H9 (cell line): ENCODE data around the gene CFDP1. TPM values are rescaled to one million over a fixed set of nuclear protein-coding genes. Genes with fewer than 3 reads are reported as not detected.

Experiments used
- DNase-seq: peaks from one replicate; pipeline ENCODE4 v3.0.0-alpha.2; 2017
- H2AFZ ChIP-seq: one replicate; pipeline ENCODE4 v1.6.1; 2013; ENCODE audit warnings: mild to moderate bottlenecking, low read length, control low read depth, moderate library complexity
- H2AK5ac ChIP-seq: 2 replicates; pipeline ENCODE4 v1.6.1; 2013; ENCODE audit warnings: low read length, control low read depth, mixed read lengths; ENCODE audit not compliant: insufficient read length
- H2BK120ac ChIP-seq: one replicate; pipeline ENCODE4 v1.6.1; 2013; ENCODE audit warnings: low read depth, mild to moderate bottlenecking, low read length, control low read depth, inconsistent platforms; ENCODE audit not compliant: poor library complexity, severe bottlenecking
- H2BK12ac ChIP-seq: 2 replicates; pipeline ENCODE4 v1.6.1; 2013; ENCODE audit warnings: low read length, control low read depth, mixed read lengths, low read depth; ENCODE audit not compliant: insufficient read length
- H2BK15ac ChIP-seq: 2 replicates; pipeline ENCODE4 v1.6.1; 2013; ENCODE audit warnings: low read depth, low read length, control low read depth
- H2BK20ac ChIP-seq: one replicate; pipeline ENCODE4 v1.6.1; 2013; ENCODE audit warnings: low read depth, mild to moderate bottlenecking, low read length, control low read depth, inconsistent platforms; ENCODE audit not compliant: poor library complexity, severe bottlenecking
- H2BK5ac ChIP-seq: 2 replicates; pipeline ENCODE4 v1.6.1; 2013; ENCODE audit warnings: low read length, control low read depth, mixed read lengths; ENCODE audit not compliant: insufficient read length
- H3K14ac ChIP-seq: 2 replicates; pipeline ENCODE4 v1.6.1; 2013; ENCODE audit warnings: low read length, control low read depth; ENCODE audit not compliant: insufficient read depth
- H3K18ac ChIP-seq: 2 replicates; pipeline ENCODE4 v1.6.1; 2013; ENCODE audit warnings: low read depth, mild to moderate bottlenecking, mixed read lengths, low read length, control low read depth; ENCODE audit not compliant: insufficient read length
- H3K23ac ChIP-seq: 2 replicates; pipeline ENCODE4 v1.6.1; 2013; ENCODE audit warnings: low read length, control low read depth, mixed read lengths, low read depth; ENCODE audit not compliant: insufficient read length
- H3K23me2 ChIP-seq: 2 replicates; pipeline ENCODE4 v1.6.1; 2013; ENCODE audit warnings: low read depth, mild to moderate bottlenecking, mixed read lengths, low read length, control low read depth; ENCODE audit not compliant: insufficient read length, poor library complexity, severe bottlenecking
- H3K27ac ChIP-seq: 2 replicates; pipeline ENCODE4 v1.5.1; 2013; ENCODE audit warnings: low read length, control low read depth, mixed read lengths, low read depth; ENCODE audit not compliant: insufficient read length
- H3K27me3 ChIP-seq: 2 replicates; pipeline ENCODE4 v1.6.1; 2013; ENCODE audit warnings: low read length, control low read depth, inconsistent platforms; ENCODE audit not compliant: insufficient read depth
- H3K4ac ChIP-seq: 2 replicates; pipeline ENCODE4 v1.6.1; 2013; ENCODE audit warnings: low read depth, mild to moderate bottlenecking, control low read depth, inconsistent platforms, low read length, moderate library complexity
- H3K4me1 ChIP-seq: 2 replicates; pipeline ENCODE4 v1.6.1; 2013; ENCODE audit warnings: low read length, control low read depth, inconsistent platforms; ENCODE audit not compliant: insufficient read depth
- H3K4me2 ChIP-seq: 2 replicates; pipeline ENCODE4 v1.6.1; 2013; ENCODE audit warnings: low read length, control low read depth, mixed read lengths; ENCODE audit not compliant: insufficient read length, insufficient read depth
- H3K56ac ChIP-seq: 2 replicates; pipeline ENCODE4 v1.6.1; 2013; ENCODE audit warnings: low read depth, mild to moderate bottlenecking, mixed read lengths, low read length, control low read depth; ENCODE audit not compliant: insufficient read length
- H3K79me1 ChIP-seq: 2 replicates; pipeline ENCODE4 v1.6.1; 2013; ENCODE audit warnings: low read depth, mild to moderate bottlenecking, moderate library complexity, low read length, control low read depth, inconsistent platforms; ENCODE audit not compliant: insufficient read depth, poor library complexity, severe bottlenecking
- H3K79me2 ChIP-seq: 2 replicates; pipeline ENCODE4 v1.6.1; 2013; ENCODE audit warnings: low read length, control low read depth, inconsistent platforms; ENCODE audit not compliant: insufficient read depth
- H3K9ac ChIP-seq: 2 replicates; pipeline ENCODE4 v1.6.1; 2013; ENCODE audit warnings: low read length, control low read depth, mixed read lengths; ENCODE audit not compliant: insufficient read length; ENCODE audit errors: extremely low read depth
- H3K9me3 ChIP-seq: one replicate; pipeline ENCODE4 v1.6.1; 2013; ENCODE audit warnings: low read depth, low read length, inconsistent platforms; ENCODE audit not compliant: control insufficient read depth
- H3T11ph ChIP-seq: one replicate; pipeline ENCODE4 v1.6.1; 2013; ENCODE audit warnings: mild to moderate bottlenecking, low read length, control low read depth, inconsistent platforms
- H4K20me1 ChIP-seq: one replicate; pipeline ENCODE4 v1.6.1; 2013; ENCODE audit not compliant: control insufficient read depth, insufficient read length, insufficient read depth
- H4K5ac ChIP-seq: 2 replicates; pipeline ENCODE4 v1.6.1; 2013; ENCODE audit warnings: low read depth, mild to moderate bottlenecking, mixed read lengths, low read length, control low read depth; ENCODE audit not compliant: insufficient read length
- H4K8ac ChIP-seq: replicated peaks from 2 replicates; pipeline ENCODE4 v1.6.1; 2013; ENCODE audit warnings: low read length, control low read depth, mixed read lengths, low read depth; ENCODE audit not compliant: insufficient read length
- H4K91ac ChIP-seq: 2 replicates; pipeline ENCODE4 v1.6.1; 2013; ENCODE audit warnings: low read depth, mild to moderate bottlenecking, moderate library complexity, mixed read lengths, low read length, control low read depth; ENCODE audit not compliant: insufficient read length
- H3K27ac Mint-ChIP-seq, 3 experiments: 2 replicates in 2 of 3; 3 replicates in 1 of 3; pipeline ENCODE4 v1.8.0; 2020 to 2021; ENCODE audit warnings: mixed read lengths in 3 of 3, mild to moderate bottlenecking in 1 of 3, moderate library complexity in 1 of 3
- H3K27me3 Mint-ChIP-seq: 2 replicates; pipeline ENCODE4 v1.8.0; 2021; ENCODE audit warnings: low read depth, mild to moderate bottlenecking, moderate library complexity, mixed read lengths
- H3K36me3 Mint-ChIP-seq, 3 experiments: 2 replicates in 2 of 3; 3 replicates in 1 of 3; pipeline ENCODE4 v1.8.0; 2020 to 2021; ENCODE audit warnings: low read depth in 3 of 3, mixed read lengths in 3 of 3; ENCODE audit not compliant: insufficient read depth in 1 of 3
- H3K4me1 Mint-ChIP-seq, 2 experiments: 2 replicates each; pipeline ENCODE4 v1.8.0; 2020; ENCODE audit warnings: mixed read lengths in 2 of 2
- H3K4me3 Mint-ChIP-seq, 2 experiments: 2 replicates in 1 of 2; 3 replicates in 1 of 2; pipeline ENCODE4 v1.8.0; 2020 to 2021; ENCODE audit warnings: mild to moderate bottlenecking in 2 of 2, mixed read lengths in 2 of 2, moderate library complexity in 1 of 2
- H3K9me3 Mint-ChIP-seq, 2 experiments: 2 replicates in 1 of 2; 3 replicates in 1 of 2; pipeline ENCODE4 v1.8.0; 2020; ENCODE audit warnings: mild to moderate bottlenecking in 2 of 2, mixed read lengths in 2 of 2, moderate library complexity in 1 of 2
- CTCF ChIP-seq: fragments of 200-600 bp; sonication (generic); conservative IDR thresholded peaks from 3 replicates; pipeline ENCODE4 v1.8.0; 2021; ENCODE audit warnings: antibody characterized with exemption, mild to moderate bottlenecking
- WGBS: extraction: QIAGEN DNeasy Blood & Tissue Kit; methylation state at CpG from one replicate; pipeline ENCODE4 v1.1.7; 2013; ENCODE audit warnings: missing lambda C conversion rate, low lambda C conversion rate, mixed read lengths; ENCODE audit not compliant: insufficient read length; ENCODE audit errors: extremely low coverage; 5-methylcytosine and 5-hydroxymethylcytosine counted together
- total RNA-seq: library from RNA; stranded (reverse); gene quantifications from 2 replicates; pipeline ENCODE4 v1.2.1, GENCODE V29; 2021

CFDP1 gene
- total RNA-seq, 1 experiment from 2014 or later = 89.2 TPM

- H3T11ph ChIP-seq = no peak overlapping the region
- H2BK120ac ChIP-seq = no peak overlapping the region
- no peak overlapping the region for H2BK12ac ChIP-seq
- no peak overlapping the region for H3K27ac ChIP-seq
- H3K36me3 Mint-ChIP-seq = peaks cover 2 to 10% (median 8%) of the 10 kb centered on the region in 3 experiments; a peak in 6 of 7 replicates
- no peaks in the 10 kb centered on the region for H3K79me2 ChIP-seq
- H4K5ac ChIP-seq = no peak overlapping the region
- H3K4me2 ChIP-seq = no peak overlapping the region
- no peak overlapping the region for H4K8ac ChIP-seq
- H3K14ac ChIP-seq = no peak overlapping the region
- no peaks in the 10 kb centered on the region for H3K9me3 Mint-ChIP-seq
- no peak overlapping the region for H2BK20ac ChIP-seq
- no peak overlapping the region for H3K18ac ChIP-seq
- H3K79me1 ChIP-seq = no peaks in the 10 kb centered on the region
- no peak overlapping the region for H3K9ac ChIP-seq
- H3K4me1 Mint-ChIP-seq = peaks cover 3 to 6% of the 10 kb centered on the region in 2 experiments
- no peaks in the 10 kb centered on the region for H3K4me1 ChIP-seq
- no peaks in the 10 kb centered on the region for H3K23me2 ChIP-seq
- H2BK15ac ChIP-seq = no peak overlapping the region
- H3K56ac ChIP-seq = no peak overlapping the region
- TF ChIP-seq CTCF = no peak
- no peak overlapping the region for H2BK5ac ChIP-seq
- H3K27me3 Mint-ChIP-seq = no peaks in the 10 kb centered on the region
- DNase-seq = no peak
- H3K4me3 Mint-ChIP-seq = no peak overlapping the region
- no peak overlapping the region for H2AK5ac ChIP-seq
- no peaks in the 10 kb centered on the region for H4K20me1 ChIP-seq
- no CpG with 5 or more reads among the region's 6 CpGs for WGBS
- H2AFZ ChIP-seq = no peak overlapping the region
- no peaks in the 10 kb centered on the region for H3K27me3 ChIP-seq
- peak overlapping the region in 1 of 3 experiments; percentile 8; a peak in 1 of 7 replicates for H3K27ac Mint-ChIP-seq
- H3K9me3 ChIP-seq = no peaks in the 10 kb centered on the region
- H3K4ac ChIP-seq = no peak overlapping the region
- no peak overlapping the region for H4K91ac ChIP-seq
- no peak overlapping the region for H3K23ac ChIP-seq
These were observed 117.6 kb downstream of the CFDP1 start for GRCh38 chr16:75315539-75316306.
